Body of pancreas (tissue), 4 donors: ENCODE results near the gene HOXA6.

Experiments
- CTCF ChIP-seq, 7 experiments: fragments of 450-650 bp in 4 of 7; fragments of 200-600 bp in 3 of 7; sonication (generic) in 3 of 7; IDR thresholded peaks; one replicate each; pipeline ENCODE4 v1.5.1; 2016 to 2019; ENCODE audit warnings: antibody characterized with exemption in 7 of 7
- POLR2A ChIP-seq, 3 donors: fragments of 450-650 bp; IDR thresholded peaks; one replicate each; pipeline ENCODE4 v1.6.1; 2016; ENCODE audit warnings: antibody characterized with exemption in 3 of 3, mild to moderate bottlenecking in 2 of 3

GRCh38 chr7:27169658-27170425 lies 22.3 kb upstream of the HOXA6 start:
- TF ChIP-seq POLR2A (IDR thresholded peaks at IDR 0.05) (no peak), CTCF (IDR thresholded peaks at IDR 0.05) (no peak)
